Inflammatory macrophage treated with lipopolysaccharide for 4 hours (primary cell): Measurements from ENCODE around the gene CLSTN3.

Experiments
- DNase-seq: peaks from one replicate; pipeline ENCODE4 v3.0.0-alpha.2; 2020

The CLSTN3 gene

GRCh38 chr12:7128681-7129286 is 1.4 kb upstream of the CLSTN3 start, which contains the start of gene RBP5:
Gene RBP5 (minus strand): TSS chr12:7128889. CDS start chr12:7128775, 114 bp downstream.
- no peak for DNase-seq

- no peak for DNase-seq
These were observed 792 bp upstream of the CLSTN3 start for GRCh38 chr12:7129287-7129871.

GRCh38 chr12:7130701-7131501 is 730 bp downstream of the CLSTN3 start:
- no peak for DNase-seq

GRCh38 chr12:7131502-7131866 is 1.3 kb downstream of the CLSTN3 start:
- DNase-seq: no peak

- peak; percentile 21 for DNase-seq
These were observed 4.4 kb downstream of the CLSTN3 start for GRCh38 chr12:7134396-7135166.

GRCh38 chr12:7136071-7136470 is 5.9 kb downstream of the CLSTN3 start:
- DNase-seq: no peak

- no peak for DNase-seq
These were observed 6.5 kb downstream of the CLSTN3 start for GRCh38 chr12:7136676-7137075.

- peak; percentile 58 for DNase-seq
These were observed 7.7 kb downstream of the CLSTN3 start for GRCh38 chr12:7137908-7138307.

GRCh38 chr12:7139200-7139599 is 9.0 kb downstream of the CLSTN3 start:
- DNase-seq: no peak

- no peak for DNase-seq
These were observed 11.3 kb downstream of the CLSTN3 start for GRCh38 chr12:7141351-7142005.

GRCh38 chr12:7142056-7142644 is 12.0 kb downstream of the CLSTN3 start:
- DNase-seq: peak; percentile 74

GRCh38 chr12:7142809-7143465 is 12.8 kb downstream of the CLSTN3 start:
- no peak for DNase-seq

GRCh38 chr12:7143564-7143963 is 13.4 kb downstream of the CLSTN3 start:
- DNase-seq: no peak

- DNase-seq: peak; percentile 50
These were observed 14.4 kb downstream of the CLSTN3 start for GRCh38 chr12:7144414-7145120.

GRCh38 chr12:7145671-7146070 is 15.5 kb downstream of the CLSTN3 start:
- DNase-seq: no peak

GRCh38 chr12:7146228-7146627 is 16.1 kb downstream of the CLSTN3 start:
- no peak for DNase-seq

GRCh38 chr12:7146906-7147305 is 16.7 kb downstream of the CLSTN3 start:
- DNase-seq: no peak

- no peak for DNase-seq
These were observed 20.2 kb downstream of the CLSTN3 start for GRCh38 chr12:7150356-7150755.

- no peak for DNase-seq
These were observed 20.7 kb downstream of the CLSTN3 start for GRCh38 chr12:7150841-7151240.

GRCh38 chr12:7151532-7151931 is 21.4 kb downstream of the CLSTN3 start:
- DNase-seq: no peak

- DNase-seq: no peak
These were observed 22.6 kb downstream of the CLSTN3 start for GRCh38 chr12:7152818-7153217.
